Aorta (tissue), 5 donors: ENCODE data around the gene P2RX6. TPM values are rescaled to one million over a fixed set of nuclear protein-coding genes. Genes with fewer than 3 reads are reported as not detected.
"Not testable (repeated sequence)": the region's sequence is repeated elsewhere in the genome, so short reads cannot be mapped to it uniquely, and the experiment has no call there.

Experiments
- ATAC-seq: fragments of 200-7000 bp; cut with Tn5 transposase; one replicate; pipeline ENCODE4 v1.9.1; 2022; ENCODE audit warnings: moderate library complexity; ENCODE audit not compliant: low FRiP score
- DNase-seq, 2 donors: peaks; one replicate each; pipeline ENCODE4 v3.0.0-alpha.2; 2020
- H3K27ac ChIP-seq, 2 donors: one replicate each; pipeline ENCODE4 v1.5.1; 2013; ENCODE audit warnings: low read length in 2 of 2, mild to moderate bottlenecking in 2 of 2, moderate library complexity in 2 of 2, control low read depth in 1 of 2, inconsistent platforms in 1 of 2, low read depth in 1 of 2
- H3K27me3 ChIP-seq, 2 donors: one replicate each; pipeline ENCODE4 v1.6.1; 2013; ENCODE audit warnings: control low read depth in 1 of 2, low read length in 1 of 2, mild to moderate bottlenecking in 1 of 2, moderate library complexity in 1 of 2; ENCODE audit not compliant: insufficient read depth in 2 of 2, control insufficient read depth in 1 of 2
- H3K36me3 ChIP-seq, 2 donors: one replicate each; pipeline ENCODE4 v1.6.1; 2013; ENCODE audit warnings: control low read depth in 1 of 2, low read length in 1 of 2, mild to moderate bottlenecking in 1 of 2; ENCODE audit not compliant: insufficient read depth in 2 of 2, control insufficient read depth in 1 of 2
- H3K4me1 ChIP-seq, 2 donors: one replicate each; pipeline ENCODE4 v1.6.1; 2013; ENCODE audit warnings: low read length in 2 of 2, control low read depth in 1 of 2, mild to moderate bottlenecking in 1 of 2, moderate library complexity in 1 of 2; ENCODE audit not compliant: insufficient read depth in 2 of 2, control insufficient read depth in 1 of 2
- H3K4me3 ChIP-seq, 2 donors: one replicate each; pipeline ENCODE4 v1.5.1; 2013; ENCODE audit warnings: low read length in 2 of 2, control low read depth in 1 of 2, mild to moderate bottlenecking in 1 of 2
- H3K9me3 ChIP-seq: one replicate; pipeline ENCODE4 v1.6.1; 2013; ENCODE audit warnings: mild to moderate bottlenecking, low read length; ENCODE audit not compliant: control insufficient read depth
- WGBS, 2 donors: extraction: QIAGEN DNeasy Blood & Tissue Kit; methylation state at CpG; one replicate each; pipeline ENCODE4 v1.1.7; 2013; 5-methylcytosine and 5-hydroxymethylcytosine counted together
- intact Hi-C, 2 donors: fragments of 100-400 bp; cut with DNase I; formaldehyde crosslinking; loops; one replicate each; pipeline versions ENCODE4 v1.14.2 to v1.15.0; 2022
- polyA plus RNA-seq, 2 donors: library from polyadenylated mRNA; stranded (reverse); fragments of 200-250 nt; gene quantifications; one replicate each; pipeline ENCODE4 v1.2.3, GENCODE V29; 2013
- total RNA-seq, 2 donors: library from RNA; stranded (reverse); fragmentation: NEBNext Ultra II Directional; extraction: Animal tissue kit (Norgen Biotek cat#: 25700); gene quantifications; one replicate each; pipeline ENCODE4 v1.2.1, GENCODE V29; 2021
- donor health status: healthy with polysubstance abuse.
- donor health status: Bipolar disorder and iron deficiency.
- donor health status: DM: no; HTN: no; CAD: no.
- donor health status: DM: no; HTN: no; CAD: no.
- donor health status: DM: yes; HTN: yes; CAD: no.

P2RX6 gene
- total and polyA plus RNA-seq, 4 donors: 0.13 to 1.1 (median 0.49) TPM

- ATAC-seq (no peak), DNase-seq (peak; percentile 14 to 31)
- WGBS, 2 donors: 52 to 55% methylated on average over 13 of the region's 13 CpGs
Observed at GRCh38 chr22:21064917-21065864, 50.2 kb downstream of the P2RX6 start.

GRCh38 chr22:21067075-21067900, 52.3 kb downstream of the P2RX6 start:
- intact Hi-C loops: no loop called here
- Histone ChIP-seq H3K4me1 (no peaks in the 10 kb centered on the region), H3K4me3 (no peak overlapping the region), H3K36me3 (no peaks in the 10 kb centered on the region), H3K27ac (no peak overlapping the region), H3K9me3 (no peaks in the 10 kb centered on the region), H3K27me3 (no peaks in the 10 kb centered on the region)
- 88% methylated on average over 27 to 28 of the region's 28 CpGs for WGBS, 2 donors
- ATAC-seq (no peak), DNase-seq (peak in 1 of 2 donors; percentile 27)

More at GRCh38 chr22:21064917-21065864, 50.2 kb downstream of the P2RX6 start:
- no peaks in the 10 kb centered on the region for H3K27me3 ChIP-seq
- no peaks in the 10 kb centered on the region for H3K9me3 ChIP-seq
- H3K4me3 ChIP-seq: no peak overlapping the region
- H3K27ac ChIP-seq: no peak overlapping the region
- no peaks in the 10 kb centered on the region for H3K4me1 ChIP-seq
- intact Hi-C loops: no loop called here
- H3K36me3 ChIP-seq: no peaks in the 10 kb centered on the region

- H3K27me3 ChIP-seq: no peaks in the 10 kb centered on the region
- H3K27ac ChIP-seq: no peak overlapping the region
- H3K4me3 ChIP-seq: no peak overlapping the region
- 90 to 91% methylated on average over 12 of the region's 12 CpGs for WGBS, 2 donors
- H3K4me1 ChIP-seq: no peaks in the 10 kb centered on the region
- DNase-seq (peak in 1 of 2 donors; percentile 16), ATAC-seq (no peak)
- intact Hi-C loops: no loop called here
- no peaks in the 10 kb centered on the region for H3K9me3 ChIP-seq
- no peaks in the 10 kb centered on the region for H3K36me3 ChIP-seq
Observed at GRCh38 chr22:21067901-21068680, 53.1 kb downstream of the P2RX6 start.

- no peaks in the 10 kb centered on the region for H3K36me3 ChIP-seq
- DNase-seq (no peak), ATAC-seq (no peak)
- no peaks in the 10 kb centered on the region for H3K27me3 ChIP-seq
- H3K9me3 ChIP-seq: no peaks in the 10 kb centered on the region
- no peak overlapping the region for H3K27ac ChIP-seq
- H3K4me1 ChIP-seq: no peaks in the 10 kb centered on the region
- WGBS, 2 donors: 56 to 58% methylated on average over 4 of the region's 4 CpGs
- no peak overlapping the region for H3K4me3 ChIP-seq
- intact Hi-C loops: no loop called here
Observed at GRCh38 chr22:21068681-21069276, 53.8 kb downstream of the P2RX6 start.

- 62% methylated on average over 5 of the region's 5 CpGs for WGBS, 2 donors
- no peaks in the 10 kb centered on the region for H3K36me3 ChIP-seq
- H3K4me3 ChIP-seq: no peak overlapping the region
- no peak for DNase-seq
- no peak overlapping the region for H3K27ac ChIP-seq
- H3K4me1 ChIP-seq: no peaks in the 10 kb centered on the region
- ATAC-seq: no peak
- H3K9me3 ChIP-seq: no peaks in the 10 kb centered on the region
- intact Hi-C loops: no loop called here
- no peaks in the 10 kb centered on the region for H3K27me3 ChIP-seq
Observed at GRCh38 chr22:21069375-21069774, 54.4 kb downstream of the P2RX6 start.

GRCh38 chr22:21070690-21071615, 56.0 kb downstream of the P2RX6 start:
- Histone ChIP-seq H3K4me3 (no peak overlapping the region), H3K9me3 (no peaks in the 10 kb centered on the region), H3K36me3 (no peaks in the 10 kb centered on the region), H3K27me3 (no peaks in the 10 kb centered on the region), H3K27ac (no peak overlapping the region), H3K4me1 (no peaks in the 10 kb centered on the region)
- intact Hi-C loops: no loop called here
- 82% methylated on average over 17 of the region's 17 CpGs for WGBS, 2 donors
- DNase-seq (no peak), ATAC-seq (no peak)

GRCh38 chr22:21071796-21072195, 56.8 kb downstream of the P2RX6 start:
- H3K27ac ChIP-seq, H3K4me1 ChIP-seq, DNase-seq, intact Hi-C loops, H3K27me3 ChIP-seq, H3K9me3 ChIP-seq, H3K4me3 ChIP-seq, ATAC-seq, H3K36me3 ChIP-seq: not testable (repeated sequence)
- WGBS, 2 donors: 77% methylated on average over 8 of the region's 8 CpGs
